Measurements from ENCODE around the gene KCNIP1.

Gene KCNIP1

DNA sequence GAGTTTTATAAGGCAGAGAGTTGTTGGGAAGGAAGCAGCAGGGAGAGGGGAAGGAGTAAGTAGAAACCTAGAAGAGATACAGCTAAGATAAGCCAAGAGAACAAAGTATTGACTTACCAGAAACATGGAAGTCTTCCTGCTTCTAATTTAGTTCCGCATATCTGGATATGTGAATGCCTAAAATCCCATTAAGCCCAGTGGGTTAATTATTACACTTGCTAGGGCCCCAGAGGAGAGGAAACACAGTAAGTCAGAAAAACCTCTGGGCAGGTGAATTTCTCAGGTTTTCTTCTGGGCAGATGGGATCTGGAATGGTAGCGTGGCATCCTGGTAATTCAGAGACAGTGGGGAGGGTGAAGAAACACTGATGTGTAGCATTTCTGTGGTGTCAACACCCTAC is 175.0 kb downstream of the KCNIP1 start:
- no peak for DNase-seq
- Histone ChIP-seq H3K79me2 (ENCODE audit: control insufficient read depth, insufficient read depth, low read length) (no peaks in the 10 kb centered on the region), H3K27ac (ENCODE audit: low read depth, low read length) (no peak overlapping the region), H3K9ac (ENCODE audit: low read length) (no peak overlapping the region), H3K56ac (ENCODE audit: low read length) (no peak overlapping the region), H3K4me2 (ENCODE audit: low read length) (no peak overlapping the region), H3K4ac (ENCODE audit: low read depth, low read length) (no peak overlapping the region), H3K23ac (ENCODE audit: low read length) (no peak overlapping the region), H2BK15ac (replicated peaks; ENCODE audit: low read depth) (no peak overlapping the region), H4K8ac (ENCODE audit: low read depth, low read length) (no peak overlapping the region), H3K18ac (ENCODE audit: low read length) (no peak overlapping the region), H2BK120ac (ENCODE audit: low read depth, low read length) (no peak overlapping the region), H3K36me3 (ENCODE audit: control insufficient read depth, insufficient read depth, low read length) (no peaks in the 10 kb centered on the region), H2AK5ac (ENCODE audit: low read length) (no peak overlapping the region), H3K4me3 (ENCODE audit: low read length) (no peak overlapping the region), H2BK5ac (ENCODE audit: low read length) (no peak overlapping the region), H4K5ac (ENCODE audit: low read length) (no peak overlapping the region), H3K27me3 (ENCODE audit: insufficient read depth, low read length, poor library complexity) (peaks cover 1% of the 10 kb centered on the region), H3K4me1 (ENCODE audit: control insufficient read depth, low read depth, low read length) (no peaks in the 10 kb centered on the region), H3K79me1 (ENCODE audit: low read length) (no peaks in the 10 kb centered on the region)
- WGBS (ENCODE audit: extremely low coverage, insufficient coverage, low lambda C conversion rate), result no CpG with 5 or more reads among the region's 2 CpGs

DNA sequence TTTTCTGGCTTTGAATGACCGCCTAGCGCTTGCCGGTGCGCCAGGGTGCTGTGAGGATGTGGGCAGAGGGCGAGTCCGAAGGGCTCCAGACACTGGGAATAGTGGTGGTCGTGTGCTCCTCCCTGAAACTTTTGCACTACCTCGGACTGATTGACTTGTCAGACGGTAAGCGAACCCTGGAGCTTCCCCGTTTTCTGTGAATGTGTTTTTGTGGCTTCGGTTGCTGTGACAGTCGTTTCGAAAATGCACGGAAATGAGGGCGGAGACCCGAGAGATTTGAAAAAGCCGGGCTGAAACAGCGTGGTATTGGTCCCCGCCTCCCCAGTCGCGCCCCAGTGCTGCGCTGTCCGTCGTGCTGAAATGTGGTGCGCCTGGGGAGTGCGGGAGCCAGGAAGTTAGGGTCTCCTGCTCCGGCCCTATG is 177.2 kb downstream of the KCNIP1 start:
- Histone ChIP-seq H3K79me2 (ENCODE audit: control insufficient read depth, insufficient read depth, low read length) (no peaks in the 10 kb centered on the region), H3K56ac (ENCODE audit: low read length) (no peak overlapping the region), H3K23ac (ENCODE audit: low read length) (no peak overlapping the region), H4K8ac (ENCODE audit: low read depth, low read length) (no peak overlapping the region), H3K79me1 (ENCODE audit: low read length) (no peaks in the 10 kb centered on the region), H3K4me2 (ENCODE audit: low read length) (peak overlapping the region; percentile 68), H2AK5ac (ENCODE audit: low read length) (no peak overlapping the region), H3K4ac (ENCODE audit: low read depth, low read length) (no peak overlapping the region), H3K18ac (ENCODE audit: low read length) (no peak overlapping the region), H2BK15ac (replicated peaks; ENCODE audit: low read depth) (no peak overlapping the region), H3K9ac (ENCODE audit: low read length) (no peak overlapping the region), H4K5ac (ENCODE audit: low read length) (no peak overlapping the region), H2BK5ac (ENCODE audit: low read length) (no peak overlapping the region), H3K4me3 (ENCODE audit: low read length) (no peak overlapping the region), H3K36me3 (ENCODE audit: control insufficient read depth, insufficient read depth, low read length) (no peaks in the 10 kb centered on the region), H3K27ac (ENCODE audit: low read depth, low read length) (no peak overlapping the region), H2BK120ac (ENCODE audit: low read depth, low read length) (no peak overlapping the region), H3K4me1 (ENCODE audit: control insufficient read depth, low read depth, low read length) (no peaks in the 10 kb centered on the region), H3K27me3 (ENCODE audit: insufficient read depth, low read length, poor library complexity) (peaks cover 1% of the 10 kb centered on the region)
- no CpG with 5 or more reads among the region's 28 CpGs for WGBS (ENCODE audit: extremely low coverage, insufficient coverage, low lambda C conversion rate)
- DNase-seq, result peak; percentile 75

DNA sequence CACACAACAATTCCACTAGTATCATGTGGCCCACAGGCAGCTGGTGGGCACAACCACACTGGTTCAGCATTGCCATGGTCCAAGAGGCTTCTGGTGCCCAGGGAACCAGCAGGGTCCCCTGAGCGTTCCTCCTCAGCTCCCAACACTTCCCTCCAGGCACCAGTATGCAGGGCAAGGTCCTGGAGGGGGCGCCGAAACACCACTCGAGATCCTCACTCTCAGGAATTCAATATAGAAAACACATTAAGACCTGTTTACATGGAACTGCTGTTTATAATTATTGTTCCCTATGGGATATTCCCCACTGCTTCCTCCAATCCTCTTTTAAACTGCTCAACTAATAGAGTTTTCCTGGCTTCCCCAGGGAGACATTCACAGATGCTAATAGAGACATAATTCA is 187.8 kb downstream of the KCNIP1 start:
- no peak overlapping the region for H4K5ac ChIP-seq (ENCODE audit: low read length)
- H3K36me3 ChIP-seq (ENCODE audit: control insufficient read depth, insufficient read depth, low read length), result no peaks in the 10 kb centered on the region
- no peak overlapping the region for H3K4me3 ChIP-seq (ENCODE audit: low read length)
- no peak overlapping the region for H3K4me2 ChIP-seq (ENCODE audit: low read length)
- no peak overlapping the region for H3K27ac ChIP-seq (ENCODE audit: low read depth, low read length)
- H3K9ac ChIP-seq (ENCODE audit: low read length), result no peak overlapping the region
- no peak overlapping the region for H2AK5ac ChIP-seq (ENCODE audit: low read length)
- H3K23ac ChIP-seq (ENCODE audit: low read length), result no peak overlapping the region
- WGBS (ENCODE audit: extremely low coverage, insufficient coverage, low lambda C conversion rate), result no CpG with 5 or more reads among the region's 4 CpGs
- no peak overlapping the region for H2BK5ac ChIP-seq (ENCODE audit: low read length)
- H3K4me1 ChIP-seq (ENCODE audit: control insufficient read depth, low read depth, low read length), result peaks cover 1% of the 10 kb centered on the region
- no peaks in the 10 kb centered on the region for H3K79me2 ChIP-seq (ENCODE audit: control insufficient read depth, insufficient read depth, low read length)
- no peak overlapping the region for H3K4ac ChIP-seq (ENCODE audit: low read depth, low read length)
- H3K18ac ChIP-seq (ENCODE audit: low read length), result no peak overlapping the region
- no peaks in the 10 kb centered on the region for H3K27me3 ChIP-seq (ENCODE audit: insufficient read depth, low read length, poor library complexity)
- H3K79me1 ChIP-seq (ENCODE audit: low read length), result no peaks in the 10 kb centered on the region
- DNase-seq, result peak; percentile 51
- H2BK120ac ChIP-seq (ENCODE audit: low read depth, low read length), result no peak overlapping the region
- no peak overlapping the region for H2BK15ac ChIP-seq (replicated peaks; ENCODE audit: low read depth)
- H4K8ac ChIP-seq (ENCODE audit: low read depth, low read length), result no peak overlapping the region
- H3K56ac ChIP-seq (ENCODE audit: low read length), result no peak overlapping the region

DNA sequence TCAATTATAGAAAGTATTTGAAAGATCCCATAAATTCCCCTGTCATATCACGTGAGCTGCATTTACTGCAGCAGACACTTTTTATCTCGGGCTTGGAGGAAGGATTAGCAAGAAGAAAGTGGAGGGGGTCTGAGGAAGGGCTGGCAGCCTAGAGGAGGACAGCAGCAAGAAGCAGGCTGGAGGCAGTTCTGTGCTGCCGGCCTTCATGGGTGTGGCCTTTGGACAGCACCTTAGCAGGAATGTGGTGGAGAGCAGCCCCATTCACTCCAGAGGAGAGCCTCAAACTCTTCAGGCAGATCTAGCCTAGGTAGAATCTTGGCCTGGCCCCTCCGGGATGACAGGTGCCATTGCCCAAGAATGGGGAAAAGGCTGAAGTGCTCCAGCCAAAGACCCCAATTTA is 189.9 kb downstream of the KCNIP1 start:
- H3K27me3 ChIP-seq (ENCODE audit: insufficient read depth, low read length, poor library complexity), result no peaks in the 10 kb centered on the region
- WGBS (ENCODE audit: extremely low coverage, insufficient coverage, low lambda C conversion rate), result no CpG with 5 or more reads among the region's 4 CpGs
- no peaks in the 10 kb centered on the region for H3K36me3 ChIP-seq (ENCODE audit: control insufficient read depth, insufficient read depth, low read length)
- H3K4ac ChIP-seq (ENCODE audit: low read depth, low read length), result no peak overlapping the region
- H4K8ac ChIP-seq (ENCODE audit: low read depth, low read length), result no peak overlapping the region
- H2BK120ac ChIP-seq (ENCODE audit: low read depth, low read length), result no peak overlapping the region
- H3K4me1 ChIP-seq (ENCODE audit: control insufficient read depth, low read depth, low read length), result peaks cover 1% of the 10 kb centered on the region
- H3K9ac ChIP-seq (ENCODE audit: low read length), result no peak overlapping the region
- no peak overlapping the region for H3K27ac ChIP-seq (ENCODE audit: low read depth, low read length)
- H3K4me3 ChIP-seq (ENCODE audit: low read length), result no peak overlapping the region
- no peak overlapping the region for H3K18ac ChIP-seq (ENCODE audit: low read length)
- H4K5ac ChIP-seq (ENCODE audit: low read length), result no peak overlapping the region
- no peak overlapping the region for H2AK5ac ChIP-seq (ENCODE audit: low read length)
- H3K56ac ChIP-seq (ENCODE audit: low read length), result no peak overlapping the region
- no peak overlapping the region for H2BK15ac ChIP-seq (replicated peaks; ENCODE audit: low read depth)
- H2BK5ac ChIP-seq (ENCODE audit: low read length), result no peak overlapping the region
- no peak overlapping the region for H3K23ac ChIP-seq (ENCODE audit: low read length)
- peak; percentile 54 for DNase-seq
- no peaks in the 10 kb centered on the region for H3K79me2 ChIP-seq (ENCODE audit: control insufficient read depth, insufficient read depth, low read length)
- no peak overlapping the region for H3K4me2 ChIP-seq (ENCODE audit: low read length)
- no peaks in the 10 kb centered on the region for H3K79me1 ChIP-seq (ENCODE audit: low read length)

DNA sequence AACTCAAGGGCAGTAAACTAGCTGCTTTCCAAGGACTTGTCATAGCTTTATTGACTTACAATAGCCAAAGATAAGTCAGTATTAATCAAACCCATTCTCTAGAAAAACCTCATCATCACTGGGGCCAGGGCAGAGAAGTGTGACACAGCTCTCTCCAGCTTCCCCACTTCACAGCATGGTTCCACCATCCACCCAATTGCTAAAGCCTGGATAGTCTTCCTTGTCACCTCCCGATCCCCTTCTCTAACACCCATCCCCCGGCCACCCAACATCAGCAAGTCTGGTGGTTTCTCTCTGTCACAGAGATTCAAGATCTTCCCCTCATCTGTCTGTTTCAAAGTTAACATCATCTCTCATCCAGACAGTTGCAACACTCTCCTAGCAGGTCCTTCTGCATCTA is 191.1 kb downstream of the KCNIP1 start:
- no peak overlapping the region for H3K56ac ChIP-seq (ENCODE audit: low read length)
- H2BK120ac ChIP-seq (ENCODE audit: low read depth, low read length), result no peak overlapping the region
- no CpG with 5 or more reads among the region's 2 CpGs for WGBS (ENCODE audit: extremely low coverage, insufficient coverage, low lambda C conversion rate)
- H3K27me3 ChIP-seq (ENCODE audit: insufficient read depth, low read length, poor library complexity), result no peaks in the 10 kb centered on the region
- no peak overlapping the region for H2BK5ac ChIP-seq (ENCODE audit: low read length)
- H3K18ac ChIP-seq (ENCODE audit: low read length), result no peak overlapping the region
- H4K8ac ChIP-seq (ENCODE audit: low read depth, low read length), result no peak overlapping the region
- no peak overlapping the region for H4K5ac ChIP-seq (ENCODE audit: low read length)
- H3K4me2 ChIP-seq (ENCODE audit: low read length), result no peak overlapping the region
- H3K4me1 ChIP-seq (ENCODE audit: control insufficient read depth, low read depth, low read length), result peaks cover 1% of the 10 kb centered on the region
- DNase-seq, result peak; percentile 64
- no peak overlapping the region for H3K27ac ChIP-seq (ENCODE audit: low read depth, low read length)
- no peaks in the 10 kb centered on the region for H3K79me2 ChIP-seq (ENCODE audit: control insufficient read depth, insufficient read depth, low read length)
- H3K4me3 ChIP-seq (ENCODE audit: low read length), result no peak overlapping the region
- no peak overlapping the region for H3K9ac ChIP-seq (ENCODE audit: low read length)
- H3K23ac ChIP-seq (ENCODE audit: low read length), result no peak overlapping the region
- no peak overlapping the region for H2AK5ac ChIP-seq (ENCODE audit: low read length)
- no peaks in the 10 kb centered on the region for H3K79me1 ChIP-seq (ENCODE audit: low read length)
- H3K4ac ChIP-seq (ENCODE audit: low read depth, low read length), result no peak overlapping the region
- no peaks in the 10 kb centered on the region for H3K36me3 ChIP-seq (ENCODE audit: control insufficient read depth, insufficient read depth, low read length)
- H2BK15ac ChIP-seq (replicated peaks; ENCODE audit: low read depth), result no peak overlapping the region

DNA sequence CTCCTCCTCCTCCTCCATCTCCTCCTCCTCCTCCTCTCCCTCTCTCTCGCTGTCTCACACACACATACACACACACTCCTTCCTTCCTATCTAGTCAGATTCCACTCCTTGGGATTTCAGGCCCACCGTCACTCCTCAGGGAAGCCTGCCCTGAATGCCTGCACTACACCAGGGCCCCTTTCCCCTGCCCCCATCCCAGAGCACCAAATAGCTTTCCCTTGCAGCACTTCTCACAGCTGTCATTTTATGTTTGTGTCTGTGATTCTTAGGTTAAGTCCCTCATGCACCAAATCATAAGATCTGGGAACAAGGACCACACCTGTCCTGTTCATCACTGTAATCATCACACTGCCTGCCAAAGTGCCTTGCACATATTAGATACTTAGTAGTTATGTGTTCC is 193.2 kb downstream of the KCNIP1 start:
- Histone ChIP-seq H3K4me2 (ENCODE audit: low read length) (no peak overlapping the region), H3K79me1 (ENCODE audit: low read length) (no peaks in the 10 kb centered on the region), H4K5ac (ENCODE audit: low read length) (no peak overlapping the region), H2BK5ac (ENCODE audit: low read length) (no peak overlapping the region), H3K27ac (ENCODE audit: low read depth, low read length) (no peak overlapping the region), H2BK15ac (replicated peaks; ENCODE audit: low read depth) (no peak overlapping the region), H3K56ac (ENCODE audit: low read length) (no peak overlapping the region), H2BK120ac (ENCODE audit: low read depth, low read length) (no peak overlapping the region), H3K18ac (ENCODE audit: low read length) (no peak overlapping the region), H2AK5ac (ENCODE audit: low read length) (no peak overlapping the region), H3K4me1 (ENCODE audit: control insufficient read depth, low read depth, low read length) (peaks cover 1% of the 10 kb centered on the region), H3K79me2 (ENCODE audit: control insufficient read depth, insufficient read depth, low read length) (no peaks in the 10 kb centered on the region), H3K23ac (ENCODE audit: low read length) (no peak overlapping the region), H3K9ac (ENCODE audit: low read length) (no peak overlapping the region), H4K8ac (ENCODE audit: low read depth, low read length) (no peak overlapping the region), H3K27me3 (ENCODE audit: insufficient read depth, low read length, poor library complexity) (no peaks in the 10 kb centered on the region), H3K36me3 (ENCODE audit: control insufficient read depth, insufficient read depth, low read length) (no peaks in the 10 kb centered on the region), H3K4ac (ENCODE audit: low read depth, low read length) (no peak overlapping the region), H3K4me3 (ENCODE audit: low read length) (no peak overlapping the region)
- no peak for DNase-seq
- no CpG with 5 or more reads among the region's 2 CpGs for WGBS (ENCODE audit: extremely low coverage, insufficient coverage, low lambda C conversion rate)
